AG04450 (cell line): ENCODE measurements around the gene NUBP2. TPM values are rescaled to one million over a fixed set of nuclear protein-coding genes. Genes with fewer than 3 reads are reported as not detected.

Experiments used
- CTCF ChIA-PET: fragments of 300-600, 350-600 bp; formaldehyde crosslinking; extraction: SDS; loops from one replicate; lab custom pipeline; 2022; ENCODE audit warnings: antibody characterized with exemption, inconsistent platforms; lab: Charles Lee
- POLR2A ChIA-PET: fragments of 350-600 bp; formaldehyde crosslinking; extraction: SDS; loops from one replicate; lab custom pipeline; 2021; ENCODE audit warnings: antibody characterized with exemption, inconsistent platforms; lab: Yijun Ruan, JAX
- DNase-seq: peaks from one replicate; pipeline ENCODE4 v3.0.0-alpha.2; 2011; ENCODE audit warnings: low read depth, low spot score
- H3K27ac ChIP-seq: one replicate; pipeline ENCODE4 v1.5.1; 2012; ENCODE audit warnings: low read depth, low read length, control low read depth
- H3K27me3 ChIP-seq: one replicate; pipeline ENCODE4 v1.6.0; 2012; ENCODE audit warnings: low read length; ENCODE audit not compliant: control insufficient read depth, insufficient read depth
- H3K4me3 ChIP-seq: 2 replicates; pipeline ENCODE4 v1.5.1; 2011; ENCODE audit warnings: mild to moderate bottlenecking, low read depth, low read length, control low read depth
- H3K9me3 ChIP-seq: 2 replicates; pipeline ENCODE4 v1.5.1; 2012; ENCODE audit warnings: low read length; ENCODE audit not compliant: control insufficient read depth, insufficient read depth
- polyA plus RNA-seq: library from polyadenylated mRNA; depleted of rRNA; stranded (reverse); fragments of >200 nt; gene quantifications from 2 replicates; pipeline ENCODE4 v1.2.3, GENCODE V29; 2011
- TF ChIP-seq, protein P1 (sequence below): IDR thresholded peaks from 2 replicates; pipeline ENCODE4 v1.5.1; 2011; ENCODE audit warnings: low read depth, low read length, control low read depth, inconsistent platforms

Gene NUBP2
- polyA plus RNA-seq, 1 experiment = 20.0 TPM

DNA sequence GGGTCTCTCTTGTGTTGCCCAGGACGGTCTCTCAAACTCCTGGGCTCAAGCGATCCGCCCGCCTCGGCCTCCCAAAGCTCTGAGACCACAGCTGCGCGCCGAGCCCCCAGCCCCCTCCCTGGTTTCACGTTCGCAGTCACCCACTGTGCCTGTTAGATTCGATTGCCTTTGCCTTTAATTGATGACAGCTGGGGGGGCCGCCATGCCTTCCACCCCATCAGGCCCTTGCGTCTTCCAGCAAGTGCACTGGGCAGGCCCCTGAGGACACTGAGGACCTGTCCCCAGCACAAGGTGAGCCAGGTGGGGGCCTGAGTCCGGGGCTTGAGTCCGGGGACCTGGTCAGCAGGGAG is 7.5 kb downstream of the NUBP2 start:
- no peak for DNase-seq
- ChIA-PET CTCF (no interaction called here), POLR2A (no interaction called here)
- TF ChIP-seq, protein P1, sequence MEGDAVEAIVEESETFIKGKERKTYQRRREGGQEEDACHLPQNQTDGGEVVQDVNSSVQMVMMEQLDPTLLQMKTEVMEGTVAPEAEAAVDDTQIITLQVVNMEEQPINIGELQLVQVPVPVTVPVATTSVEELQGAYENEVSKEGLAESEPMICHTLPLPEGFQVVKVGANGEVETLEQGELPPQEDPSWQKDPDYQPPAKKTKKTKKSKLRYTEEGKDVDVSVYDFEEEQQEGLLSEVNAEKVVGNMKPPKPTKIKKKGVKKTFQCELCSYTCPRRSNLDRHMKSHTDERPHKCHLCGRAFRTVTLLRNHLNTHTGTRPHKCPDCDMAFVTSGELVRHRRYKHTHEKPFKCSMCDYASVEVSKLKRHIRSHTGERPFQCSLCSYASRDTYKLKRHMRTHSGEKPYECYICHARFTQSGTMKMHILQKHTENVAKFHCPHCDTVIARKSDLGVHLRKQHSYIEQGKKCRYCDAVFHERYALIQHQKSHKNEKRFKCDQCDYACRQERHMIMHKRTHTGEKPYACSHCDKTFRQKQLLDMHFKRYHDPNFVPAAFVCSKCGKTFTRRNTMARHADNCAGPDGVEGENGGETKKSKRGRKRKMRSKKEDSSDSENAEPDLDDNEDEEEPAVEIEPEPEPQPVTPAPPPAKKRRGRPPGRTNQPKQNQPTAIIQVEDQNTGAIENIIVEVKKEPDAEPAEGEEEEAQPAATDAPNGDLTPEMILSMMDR = no peak
- Histone ChIP-seq H3K27me3 (no peaks in the 10 kb centered on the region), H3K4me3 (no peak overlapping the region), H3K9me3 (no peaks in the 10 kb centered on the region; the same call in 1 of the 2 replicates), H3K27ac (no peak overlapping the region)

DNA sequence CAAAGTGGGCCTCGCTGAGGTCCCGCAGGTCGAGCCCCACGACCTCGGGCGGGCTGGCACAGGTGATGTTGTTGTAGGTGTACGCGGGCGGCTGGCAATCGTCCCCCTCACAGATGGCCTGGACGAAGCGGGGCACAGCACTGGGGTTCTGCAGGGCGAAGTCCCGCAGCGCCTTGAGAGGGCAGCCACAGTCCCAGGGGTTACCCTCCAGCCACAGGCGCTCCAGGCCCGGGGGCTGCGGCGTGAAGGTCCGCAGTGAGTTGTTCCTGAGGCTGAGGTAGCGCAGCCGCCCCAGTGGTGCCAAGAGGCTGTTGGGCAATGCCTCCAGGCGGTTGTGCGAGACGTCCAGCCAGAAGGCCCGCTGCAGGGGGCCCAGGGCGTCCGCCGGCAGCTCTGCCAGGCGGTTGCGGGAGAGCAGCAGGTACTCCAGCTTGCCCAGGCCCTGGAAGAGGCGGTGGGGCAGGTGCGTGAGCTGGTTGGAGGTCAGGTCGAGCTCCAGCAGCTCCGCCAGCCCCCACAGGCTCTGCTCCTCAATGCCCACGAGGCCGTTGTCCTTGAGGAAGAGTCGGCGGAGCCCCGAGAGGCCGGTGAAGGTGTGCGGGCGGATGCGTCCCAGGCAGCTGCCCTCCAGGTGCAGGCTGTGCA is 8.0 kb downstream of the NUBP2 start:
- H3K4me3 ChIP-seq = no peak overlapping the region
- ChIA-PET CTCF (no interaction called here), POLR2A (no interaction called here)
- no peaks in the 10 kb centered on the region for H3K27me3 ChIP-seq
- no peaks in the 10 kb centered on the region; the same call in 1 of the 2 replicates for H3K9me3 ChIP-seq
- TF ChIP-seq, protein P1 = no peak
- no peak for DNase-seq
- H3K27ac ChIP-seq = no peak overlapping the region

DNA sequence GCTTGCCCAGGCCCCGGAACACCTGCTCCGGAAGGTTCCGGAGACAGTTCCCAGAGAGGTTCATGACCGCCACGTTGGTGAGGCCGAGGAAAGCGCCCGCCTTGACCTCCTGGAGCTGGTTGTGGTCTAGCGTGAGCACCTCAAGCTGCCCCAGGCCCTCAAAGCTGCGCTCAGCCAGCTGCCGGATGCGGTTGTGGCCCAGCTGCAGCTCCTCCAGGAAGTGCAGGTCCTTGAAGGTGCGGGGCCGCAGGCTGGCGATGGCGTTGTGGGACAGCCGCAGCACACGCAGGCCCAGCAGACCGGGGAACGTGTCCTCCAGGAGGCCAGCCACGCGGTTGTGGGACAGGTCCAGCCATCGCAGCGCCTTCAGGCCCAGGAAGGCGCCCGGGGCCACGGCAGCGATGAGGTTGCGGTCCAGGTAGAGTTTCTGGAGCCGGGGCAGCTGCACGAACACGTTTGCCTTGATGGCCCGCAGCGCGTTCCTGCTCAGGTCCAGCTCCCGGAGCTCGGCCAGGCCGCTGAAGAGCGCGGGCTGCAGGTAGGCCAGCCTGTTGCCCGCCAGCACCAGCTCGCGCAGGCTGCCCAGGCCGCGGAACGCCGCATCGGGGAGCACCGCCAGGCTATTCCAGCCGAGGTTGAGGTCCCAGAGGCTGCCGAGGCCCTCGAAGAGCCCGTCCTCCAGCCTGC is 8.6 kb downstream of the NUBP2 start:
- Histone ChIP-seq H3K27me3 (no peaks in the 10 kb centered on the region), H3K9me3 (no peaks in the 10 kb centered on the region; the same call in 1 of the 2 replicates), H3K4me3 (no peak overlapping the region), H3K27ac (no peak overlapping the region)
- no peak for DNase-seq
- POLR2A ChIA-PET = no interaction called here
- TF ChIP-seq, protein P1 = no peak
- CTCF ChIA-PET = no interaction called here

DNA sequence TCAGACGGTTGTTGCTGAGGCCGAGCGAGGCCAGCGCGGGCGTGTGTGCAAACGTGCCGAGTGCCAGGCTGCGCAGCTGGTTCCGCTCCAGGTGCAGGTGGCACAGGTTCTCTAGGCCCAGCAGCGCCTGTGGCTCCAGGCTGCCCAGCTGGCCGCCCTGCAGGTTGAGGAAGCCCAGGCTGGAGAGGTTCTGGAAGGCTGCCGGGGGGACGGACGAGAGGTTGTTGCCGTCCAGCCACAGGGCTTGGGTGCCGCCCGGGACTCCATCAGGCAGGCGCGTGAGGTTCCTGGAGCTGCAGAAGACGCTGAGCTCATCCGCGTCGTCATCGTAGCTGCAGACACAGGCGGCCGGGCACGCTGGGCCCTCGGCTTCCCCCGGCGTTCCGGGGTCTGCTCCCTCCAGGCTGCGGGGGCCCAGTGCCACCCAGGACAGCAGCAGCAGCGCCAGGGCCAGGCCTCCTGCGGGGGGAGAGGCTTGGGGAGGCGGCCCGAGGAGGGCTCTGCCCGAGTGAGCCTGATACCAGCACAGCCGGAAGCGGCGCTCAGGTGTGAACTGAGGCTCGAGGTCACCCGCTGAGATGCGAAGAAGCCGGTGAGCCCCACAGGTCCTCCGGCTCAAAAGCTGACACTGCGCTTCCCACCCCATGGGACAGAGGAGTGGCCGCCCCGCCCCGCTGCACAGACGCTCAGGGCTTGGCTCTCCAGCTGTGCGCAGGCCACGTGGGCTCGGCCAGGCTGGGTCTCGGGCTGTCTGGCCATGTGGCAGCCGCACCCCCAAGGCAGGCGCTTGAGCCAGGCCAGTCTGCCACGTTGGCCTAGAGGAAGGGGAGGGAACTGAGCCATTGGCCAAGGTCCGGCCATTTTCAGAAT is 9.4 kb downstream of the NUBP2 start:
- POLR2A ChIA-PET = no interaction called here
- TF ChIP-seq, protein P1 = no peak
- CTCF ChIA-PET = interaction anchor here (0.6 kb wide), 1 partner anchor 87 kb away, joined by 3 read pairs; no protein-coding TSS in a partner anchor
- no peak for DNase-seq
- Histone ChIP-seq H3K27ac (no peak overlapping the region), H3K27me3 (no peaks in the 10 kb centered on the region), H3K4me3 (no peak overlapping the region), H3K9me3 (no peaks in the 10 kb centered on the region; the same call in 1 of the 2 replicates)
